SK-N-SH treated with all-trans-retinoic acid at 6 μM for 48 hours (cell line): Measurements from ENCODE around the gene PRR12.

ENCODE experiments used
- ARNTL ChIP-seq: fragments of 450-650 bp; formaldehyde crosslinking; IDR thresholded peaks from 2 replicates; pipeline ENCODE4 v1.5.0; 2020; ENCODE audit warnings: low read depth, mild to moderate bottlenecking, moderate library complexity, borderline replicate concordance
- CSDC2 ChIP-seq: fragments of 250-450 bp; sonication (Bioruptor Pico); IDR thresholded peaks from 2 replicates; pipeline ENCODE4 v1.5.0; 2020; ENCODE audit warnings: mild to moderate bottlenecking, moderate library complexity
- GLIS3 ChIP-seq: fragments of 250-450 bp; sonication (Bioruptor Pico); IDR thresholded peaks from 2 replicates; pipeline ENCODE4 v1.5.0; 2020; ENCODE audit warnings: mild to moderate bottlenecking, moderate library complexity
- OSR1 ChIP-seq: fragments of 250-450 bp; sonication (Bioruptor Pico); IDR thresholded peaks from 2 replicates; pipeline ENCODE4 v1.8.0; 2022; ENCODE audit warnings: moderate library complexity, mild to moderate bottlenecking, inconsistent platforms
- RARB ChIP-seq: fragments of 250-450 bp; sonication (Bioruptor Pico); IDR thresholded peaks from 2 replicates; pipeline ENCODE4 v1.8.0; 2021; ENCODE audit warnings: mild to moderate bottlenecking, moderate library complexity
- SNAI2 ChIP-seq: fragments of 250-450 bp; sonication (Bioruptor Pico); IDR thresholded peaks from 2 replicates; pipeline ENCODE4 v1.5.0; 2020; ENCODE audit warnings: mild to moderate bottlenecking, moderate library complexity
- TOX ChIP-seq: fragments of 250-450 bp; sonication (Bioruptor Pico); IDR thresholded peaks from 2 replicates; pipeline ENCODE4 v1.8.0; 2021; ENCODE audit warnings: mild to moderate bottlenecking, moderate library complexity, borderline replicate concordance
- ZFP3 ChIP-seq: fragments of 250-450 bp; sonication (Bioruptor Pico); IDR thresholded peaks from 2 replicates; pipeline ENCODE4 v1.5.0; 2020; ENCODE audit warnings: mild to moderate bottlenecking, moderate library complexity
- ZFP30 ChIP-seq: fragments of 450-650 bp; formaldehyde crosslinking; IDR thresholded peaks from 2 replicates; pipeline ENCODE4 v1.5.0; 2022; ENCODE audit warnings: mild to moderate bottlenecking, moderate library complexity
- TF ChIP-seq, protein P1 (sequence below): fragments of 250-450 bp; sonication (Bioruptor Pico); IDR thresholded peaks from 2 replicates; pipeline ENCODE4 v1.5.1; 2020; ENCODE audit warnings: low read depth, mild to moderate bottlenecking, moderate library complexity
- TF ChIP-seq, protein P2 (sequence below): fragments of 250-450 bp; sonication (Bioruptor Pico); IDR thresholded peaks from 2 replicates; pipeline ENCODE4 v1.8.0; 2020; ENCODE audit warnings: mild to moderate bottlenecking, moderate library complexity, borderline replicate concordance
- TF ChIP-seq, protein P3 (sequence below): fragments of 250-450 bp; sonication (Bioruptor Pico); IDR thresholded peaks from 2 replicates; pipeline ENCODE4 v1.5.0; 2020; ENCODE audit warnings: mild to moderate bottlenecking, moderate library complexity

DNA sequence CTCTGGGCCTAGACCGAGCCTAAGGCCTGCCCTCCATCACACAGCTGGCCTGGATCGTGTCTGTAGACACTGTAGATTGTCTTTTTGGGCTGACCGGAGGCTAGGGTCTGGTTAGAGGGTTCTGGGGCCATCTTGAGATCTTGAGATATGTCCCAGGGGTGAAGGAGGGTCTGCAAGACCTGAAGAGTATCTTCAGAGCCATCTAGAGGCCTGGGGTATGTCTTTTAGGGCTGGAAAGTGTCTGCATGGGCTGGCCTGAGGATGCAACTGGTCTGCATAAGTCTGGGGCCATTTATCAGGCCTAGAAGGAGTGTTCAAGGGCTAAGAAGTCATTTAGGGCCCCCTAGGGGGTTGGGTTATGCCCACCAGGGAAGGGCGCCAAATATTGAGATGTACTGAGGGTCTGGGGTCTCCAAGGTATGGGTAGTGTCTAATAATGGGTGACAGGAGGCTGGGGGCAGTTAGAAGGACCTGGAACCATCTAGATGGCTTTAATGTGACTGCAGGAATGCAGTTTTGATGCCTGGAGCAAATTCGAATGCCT lies 51.6 kb downstream of the PRR12 start:
- TF ChIP-seq ZFP3 (CRISPR knock-in tag) (no peak), ARNTL (CRISPR knock-in tag) (no peak), GLIS3 (CRISPR knock-in tag) (no peak), ZFP30 (CRISPR knock-in tag) (no peak), OSR1 (no peak), CSDC2 (no peak), SNAI2 (no peak), TOX (CRISPR knock-in tag) (no peak), RARB (CRISPR knock-in tag) (no peak)
- TF ChIP-seq, protein P1, sequence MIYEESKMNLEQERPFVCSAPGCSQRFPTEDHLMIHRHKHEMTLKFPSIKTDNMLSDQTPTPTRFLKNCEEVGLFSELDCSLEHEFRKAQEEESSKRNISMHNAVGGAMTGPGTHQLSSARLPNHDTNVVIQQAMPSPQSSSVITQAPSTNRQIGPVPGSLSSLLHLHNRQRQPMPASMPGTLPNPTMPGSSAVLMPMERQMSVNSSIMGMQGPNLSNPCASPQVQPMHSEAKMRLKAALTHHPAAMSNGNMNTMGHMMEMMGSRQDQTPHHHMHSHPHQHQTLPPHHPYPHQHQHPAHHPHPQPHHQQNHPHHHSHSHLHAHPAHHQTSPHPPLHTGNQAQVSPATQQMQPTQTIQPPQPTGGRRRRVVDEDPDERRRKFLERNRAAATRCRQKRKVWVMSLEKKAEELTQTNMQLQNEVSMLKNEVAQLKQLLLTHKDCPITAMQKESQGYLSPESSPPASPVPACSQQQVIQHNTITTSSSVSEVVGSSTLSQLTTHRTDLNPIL = no peak
- TF ChIP-seq, protein P2, sequence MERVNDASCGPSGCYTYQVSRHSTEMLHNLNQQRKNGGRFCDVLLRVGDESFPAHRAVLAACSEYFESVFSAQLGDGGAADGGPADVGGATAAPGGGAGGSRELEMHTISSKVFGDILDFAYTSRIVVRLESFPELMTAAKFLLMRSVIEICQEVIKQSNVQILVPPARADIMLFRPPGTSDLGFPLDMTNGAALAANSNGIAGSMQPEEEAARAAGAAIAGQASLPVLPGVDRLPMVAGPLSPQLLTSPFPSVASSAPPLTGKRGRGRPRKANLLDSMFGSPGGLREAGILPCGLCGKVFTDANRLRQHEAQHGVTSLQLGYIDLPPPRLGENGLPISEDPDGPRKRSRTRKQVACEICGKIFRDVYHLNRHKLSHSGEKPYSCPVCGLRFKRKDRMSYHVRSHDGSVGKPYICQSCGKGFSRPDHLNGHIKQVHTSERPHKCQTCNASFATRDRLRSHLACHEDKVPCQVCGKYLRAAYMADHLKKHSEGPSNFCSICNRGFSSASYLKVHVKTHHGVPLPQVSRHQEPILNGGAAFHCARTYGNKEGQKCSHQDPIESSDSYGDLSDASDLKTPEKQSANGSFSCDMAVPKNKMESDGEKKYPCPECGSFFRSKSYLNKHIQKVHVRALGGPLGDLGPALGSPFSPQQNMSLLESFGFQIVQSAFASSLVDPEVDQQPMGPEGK = no peak
- TF ChIP-seq, protein P3, sequence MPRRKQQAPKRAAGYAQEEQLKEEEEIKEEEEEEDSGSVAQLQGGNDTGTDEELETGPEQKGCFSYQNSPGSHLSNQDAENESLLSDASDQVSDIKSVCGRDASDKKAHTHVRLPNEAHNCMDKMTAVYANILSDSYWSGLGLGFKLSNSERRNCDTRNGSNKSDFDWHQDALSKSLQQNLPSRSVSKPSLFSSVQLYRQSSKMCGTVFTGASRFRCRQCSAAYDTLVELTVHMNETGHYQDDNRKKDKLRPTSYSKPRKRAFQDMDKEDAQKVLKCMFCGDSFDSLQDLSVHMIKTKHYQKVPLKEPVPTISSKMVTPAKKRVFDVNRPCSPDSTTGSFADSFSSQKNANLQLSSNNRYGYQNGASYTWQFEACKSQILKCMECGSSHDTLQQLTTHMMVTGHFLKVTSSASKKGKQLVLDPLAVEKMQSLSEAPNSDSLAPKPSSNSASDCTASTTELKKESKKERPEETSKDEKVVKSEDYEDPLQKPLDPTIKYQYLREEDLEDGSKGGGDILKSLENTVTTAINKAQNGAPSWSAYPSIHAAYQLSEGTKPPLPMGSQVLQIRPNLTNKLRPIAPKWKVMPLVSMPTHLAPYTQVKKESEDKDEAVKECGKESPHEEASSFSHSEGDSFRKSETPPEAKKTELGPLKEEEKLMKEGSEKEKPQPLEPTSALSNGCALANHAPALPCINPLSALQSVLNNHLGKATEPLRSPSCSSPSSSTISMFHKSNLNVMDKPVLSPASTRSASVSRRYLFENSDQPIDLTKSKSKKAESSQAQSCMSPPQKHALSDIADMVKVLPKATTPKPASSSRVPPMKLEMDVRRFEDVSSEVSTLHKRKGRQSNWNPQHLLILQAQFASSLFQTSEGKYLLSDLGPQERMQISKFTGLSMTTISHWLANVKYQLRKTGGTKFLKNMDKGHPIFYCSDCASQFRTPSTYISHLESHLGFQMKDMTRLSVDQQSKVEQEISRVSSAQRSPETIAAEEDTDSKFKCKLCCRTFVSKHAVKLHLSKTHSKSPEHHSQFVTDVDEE (CRISPR knock-in tag) = no peak
